SK-N-SH (cell line): ENCODE measurements around the gene ZNF487. TPM values are rescaled to one million over a fixed set of nuclear protein-coding genes. Genes with fewer than 3 reads are reported as not detected.

Experiments
- CTCF ChIA-PET: fragments of 300-600, 350-600 bp; formaldehyde crosslinking; extraction: SDS; loops from one replicate; lab custom pipeline; 2021; lab: Yijun Ruan, JAX
- POLR2A ChIA-PET: fragments of 350-600 bp; sonication (Branson Sonifier 250); formaldehyde crosslinking; extraction: SDS; loops from one replicate; lab custom pipeline; 2020; ENCODE audit warnings: antibody characterized with exemption, inconsistent platforms; lab: Yijun Ruan, JAX
- DNase-seq: peaks from one replicate; pipeline ENCODE4 v3.0.0; 2012
- H2AFZ ChIP-seq: fragments of 200-600 bp; sonication (generic); 2 replicates; pipeline ENCODE4 v1.8.1; 2016; ENCODE audit warnings: antibody characterized with exemption, mild to moderate bottlenecking, low read depth
- H3F3A ChIP-seq: fragments of 200-600 bp; sonication (generic); replicated peaks from 2 replicates; pipeline ENCODE3; 2016; ENCODE audit warnings: antibody characterized with exemption, mild to moderate bottlenecking; ENCODE audit not compliant: insufficient read depth
- H3K27ac ChIP-seq, 2 experiments: fragments of 200-500 bp in 1 of 2; fragments of 200-600 bp in 1 of 2; sonication (Bioruptor generic) in 1 of 2; sonication (generic), shearing (Covaris generic) in 1 of 2; 2 replicates each; pipeline versions ENCODE4 v1.5.1 to v1.6.1; 2014 to 2016; ENCODE audit warnings: low read depth in 2 of 2, inconsistent platforms in 1 of 2, low read length in 1 of 2, mild to moderate bottlenecking in 1 of 2, mixed read lengths in 1 of 2
- H3K27me3 ChIP-seq: fragments of 200-600 bp; sonication (generic), shearing (Covaris generic); 2 replicates; pipeline ENCODE4 v1.6.1; 2016; ENCODE audit warnings: mixed run types; ENCODE audit not compliant: insufficient read depth
- H3K36me3 ChIP-seq, 2 experiments: fragments of 200-500 bp in 1 of 2; fragments of 200-600 bp in 1 of 2; sonication (Bioruptor generic) in 1 of 2; sonication (generic) in 1 of 2; replicated peaks in 1 of 2; 2 replicates each; pipeline versions ENCODE3 to v1.5.1; 2014 to 2016; ENCODE audit warnings: low read length in 1 of 2, mild to moderate bottlenecking in 1 of 2; ENCODE audit not compliant: insufficient read depth in 2 of 2, control insufficient read depth in 1 of 2
- H3K4me1 ChIP-seq, 2 experiments: fragments of 200-500 bp in 1 of 2; fragments of 200-600 bp in 1 of 2; sonication (Bioruptor generic) in 1 of 2; sonication (generic), shearing (Covaris generic) in 1 of 2; 2 replicates each; pipeline versions ENCODE4 v1.5.1 to v1.6.1; 2014 to 2016; ENCODE audit warnings: low read depth in 1 of 2, low read length in 1 of 2, mixed run types in 1 of 2; ENCODE audit not compliant: insufficient read depth in 2 of 2, control insufficient read depth in 1 of 2
- H3K4me2 ChIP-seq: fragments of 200-600 bp; sonication (generic), shearing (Covaris generic); 2 replicates; pipeline ENCODE4 v1.6.1; 2017; ENCODE audit warnings: mixed run types
- H3K4me3 ChIP-seq, 2 experiments: fragments of 200-500 bp in 1 of 2; fragments of 200-600 bp in 1 of 2; sonication (Bioruptor generic) in 1 of 2; sonication (generic), shearing (Covaris generic) in 1 of 2; 2 replicates each; pipeline versions ENCODE4 v1.5.1 to v1.8.1; 2014 to 2016; ENCODE audit warnings: low read depth in 2 of 2, inconsistent platforms in 1 of 2, low read length in 1 of 2, mild to moderate bottlenecking in 1 of 2, mixed read lengths in 1 of 2, moderate library complexity in 1 of 2
- H3K79me2 ChIP-seq: fragments of 200-600 bp; sonication (generic); 2 replicates; pipeline ENCODE4 v1.8.1; 2017; ENCODE audit warnings: mild to moderate bottlenecking; ENCODE audit not compliant: insufficient read depth
- H3K9ac ChIP-seq: fragments of 200-600 bp; sonication (generic); 2 replicates; pipeline ENCODE4 v1.6.1; 2017; ENCODE audit warnings: mixed run types
- H3K9me2 ChIP-seq: fragments of 200-600 bp; sonication (generic); 2 replicates; pipeline ENCODE4 v1.6.1; 2017; ENCODE audit warnings: mixed run types
- H3K9me3 ChIP-seq: fragments of 200-600 bp; sonication (generic); 2 replicates; pipeline ENCODE4 v1.6.1; 2017; ENCODE audit warnings: mixed run types, mild to moderate bottlenecking, moderate library complexity
- H4K20me1 ChIP-seq: fragments of 200-600 bp; sonication (generic); 2 replicates; pipeline ENCODE4 v1.6.1; 2017; ENCODE audit warnings: mild to moderate bottlenecking, mixed run types; ENCODE audit not compliant: insufficient read depth
- CTCF ChIP-seq: fragments of 200-600 bp; sonication (generic); IDR thresholded peaks from 2 replicates; pipeline ENCODE4 v1.6.1; 2017; ENCODE audit warnings: antibody characterized with exemption, mild to moderate bottlenecking, moderate library complexity
- EP300 ChIP-seq, 2 experiments: IDR thresholded peaks; 2 replicates each; pipeline versions ENCODE4 v1.4.0 to v1.6.1; 2012; ENCODE audit warnings: borderline replicate concordance in 1 of 2, low read depth in 1 of 2, low read length in 1 of 2
- FOSL2 ChIP-seq: IDR thresholded peaks from 2 replicates; pipeline ENCODE4 v1.4.0; 2012; ENCODE audit warnings: low read depth, mild to moderate bottlenecking, moderate library complexity, borderline replicate concordance
- GABPA ChIP-seq: IDR thresholded peaks from 2 replicates; pipeline ENCODE4 v1.4.0; 2012; ENCODE audit warnings: low read depth, mild to moderate bottlenecking
- GATA2 ChIP-seq: sonication (generic); formaldehyde crosslinking; IDR thresholded peaks from 2 replicates; pipeline ENCODE4 v1.5.0; 2020; ENCODE audit warnings: mild to moderate bottlenecking, missing genetic modification reagents
- JUND ChIP-seq: IDR thresholded peaks from 2 replicates; pipeline ENCODE4 v1.4.0; 2012
- MAX ChIP-seq: IDR thresholded peaks from 2 replicates; pipeline ENCODE4 v1.4.0; 2012; ENCODE audit warnings: low read depth
- MEF2A ChIP-seq: IDR thresholded peaks from 2 replicates; pipeline ENCODE4 v1.4.0; 2012; ENCODE audit warnings: low read depth, borderline replicate concordance
- PBX3 ChIP-seq: IDR thresholded peaks from 2 replicates; pipeline ENCODE4; 2012
- RAD21 ChIP-seq: IDR thresholded peaks from 2 replicates; pipeline ENCODE4 v1.6.1; 2012; ENCODE audit warnings: mild to moderate bottlenecking, low read length
- RCOR1 ChIP-seq: fragments of 150-350 bp; IDR thresholded peaks from 2 replicates; pipeline ENCODE4 v1.6.1; 2017; ENCODE audit warnings: antibody characterized with exemption, low read length
- RFX5 ChIP-seq: IDR thresholded peaks from 2 replicates; pipeline ENCODE4 v1.6.1; 2012; ENCODE audit warnings: mild to moderate bottlenecking, improper control_type of control experiment, low read length
- TAF1 ChIP-seq: IDR thresholded peaks from 2 replicates; pipeline ENCODE4 v1.6.1; 2012; ENCODE audit warnings: low read depth, mild to moderate bottlenecking, low read length, moderate library complexity, borderline replicate concordance
- TCF12 ChIP-seq: IDR thresholded peaks from 2 replicates; pipeline ENCODE4 v1.4.0; 2012
- YY1 ChIP-seq: IDR thresholded peaks from 2 replicates; pipeline ENCODE4 v1.4.0; 2012; ENCODE audit warnings: low read depth, mild to moderate bottlenecking
- WGBS: methylation state at CpG from one replicate; pipeline ENCODE4 v1.1.6; 2017; ENCODE audit warnings: low lambda C conversion rate; 5-methylcytosine and 5-hydroxymethylcytosine counted together
- polyA plus RNA-seq, 3 experiments: library from polyadenylated mRNA; depleted of rRNA; stranded (reverse); fragments of >200 nt; gene quantifications; 2 replicates each; pipeline ENCODE4 v1.2.3, GENCODE V29; 2012

Gene ZNF487
- polyA plus RNA-seq, 1 of the 3 experiments (the other 2 are of a cell fraction), result 2.7 TPM

- no peaks in the 10 kb centered on the region for H3K9me3 ChIP-seq
- no peak for TF ChIP-seq RAD21
- no peak for TF ChIP-seq TCF12
- no peaks in the 10 kb centered on the region for H3K36me3 ChIP-seq
- H4K20me1 ChIP-seq, result no peaks in the 10 kb centered on the region
- ChIA-PET POLR2A (interaction anchor here (2.6 kb wide), 1 partner anchor 9 kb away, joined by 12 read pairs; the partner anchor contains the start of gene HNRNPF), CTCF (interaction anchor here (1.5 to 2.2 kb wide), 2 partner anchors 10 to 18 kb away, joined by 5 to 6 read pairs; partner anchors contain the start of gene ZNF487)
- H3K4me3 ChIP-seq, result no peak overlapping the region
- peaks cover 5% of the 10 kb centered on the region in 2 experiments; a peak in 2 of 4 replicates for H3K4me1 ChIP-seq
- 82% methylated on average over 14 of the region's 14 CpGs for WGBS
- H3K27me3 ChIP-seq, result no peaks in the 10 kb centered on the region
- H2AFZ ChIP-seq, result no peak overlapping the region
- no peaks in the 10 kb centered on the region for H3K79me2 ChIP-seq
- no peak overlapping the region for H3K4me2 ChIP-seq
- no peak overlapping the region for H3K9ac ChIP-seq
- peaks cover 13% of the 10 kb centered on the region for H3F3A ChIP-seq
- no peak for DNase-seq
- H3K9me2 ChIP-seq, result no peaks in the 10 kb centered on the region
- no peak overlapping the region for H3K27ac ChIP-seq
Measured at GRCh38 chr10:43417950-43418768, 18.8 kb upstream of the ZNF487 start.

- H3K4me3 ChIP-seq, result peak overlapping the region in 1 of 2 experiments; percentile 61; a peak in 2 of 4 replicates
- CTCF ChIA-PET, result interaction anchor here (0.6 to 2.2 kb wide), 5 partner anchors 8 to 127 kb away, joined by 3 to 6 read pairs (median 4); partner anchors contain the start of genes HNRNPF and ZNF487
- POLR2A ChIA-PET, result interaction anchor here (1.3 to 2.6 kb wide), 3 partner anchors 11 to 23 kb away, joined by 3 to 12 read pairs (median 5); partner anchors contain the start of genes HNRNPF and ZNF487
- TF ChIP-seq RFX5, result no peak
- TF ChIP-seq EP300 (IDR thresholded peaks at IDR 0.05; ENCODE audit: borderline replicate concordance in 1 of 2, low read depth in 1 of 2, low read length in 1 of 2), result no peak
- no peak for TF ChIP-seq RCOR1
- TF ChIP-seq GATA2 (CRISPR knock-in tag), result no peak
- H4K20me1 ChIP-seq, result no peaks in the 10 kb centered on the region
- H3K79me2 ChIP-seq, result no peaks in the 10 kb centered on the region
- H2AFZ ChIP-seq, result peak overlapping the region; percentile 98
- H3K9ac ChIP-seq, result peak overlapping the region; percentile 75; the same call in 1 of the 2 replicates
- no peaks in the 10 kb centered on the region for H3K9me3 ChIP-seq
- H3K9me2 ChIP-seq, result no peaks in the 10 kb centered on the region
- H3F3A ChIP-seq, result peaks cover 13% of the 10 kb centered on the region
- DNase-seq, result no peak
- H3K4me2 ChIP-seq, result peak overlapping the region; percentile 82
- peak overlapping the region in 1 of 2 experiments; percentile 83; a peak in 2 of 4 replicates for H3K27ac ChIP-seq
- H3K4me1 ChIP-seq, result peaks cover 5% of the 10 kb centered on the region in 2 experiments; a peak in 2 of 4 replicates
- H3K27me3 ChIP-seq, result no peaks in the 10 kb centered on the region
- 89% methylated on average over 18 of the region's 18 CpGs for WGBS
- no peaks in the 10 kb centered on the region for H3K36me3 ChIP-seq
Measured at GRCh38 chr10:43419997-43420368, 16.9 kb upstream of the ZNF487 start.

GRCh38 chr10:43420369-43421200 lies 16.3 kb upstream of the ZNF487 start:
- peak overlapping the region; percentile 34 to 61 for H3K4me3 ChIP-seq
- ChIA-PET CTCF (interaction anchor here (1.0 to 2.2 kb wide), 3 partner anchors 11 to 127 kb away, joined by 3 to 6 read pairs (median 4); partner anchors contain the start of gene HNRNPF), POLR2A (interaction anchor here (1.3 to 2.6 kb wide), 3 partner anchors 11 to 24 kb away, joined by 3 to 12 read pairs (median 5); partner anchors contain the start of genes HNRNPF and ZNF487)
- H3K79me2 ChIP-seq, result no peaks in the 10 kb centered on the region
- 7% methylated on average over 40 of the region's 63 CpGs for WGBS
- no peaks in the 10 kb centered on the region for H3K27me3 ChIP-seq
- peaks cover 5% of the 10 kb centered on the region in 2 experiments; a peak in 2 of 4 replicates for H3K4me1 ChIP-seq
- H3K9me3 ChIP-seq, result no peaks in the 10 kb centered on the region
- H3K36me3 ChIP-seq, result no peaks in the 10 kb centered on the region
- H2AFZ ChIP-seq, result peak overlapping the region; percentile 98
- peaks cover 13% of the 10 kb centered on the region for H3F3A ChIP-seq
- peak overlapping the region; percentile 19 to 83 for H3K27ac ChIP-seq
- H4K20me1 ChIP-seq, result no peaks in the 10 kb centered on the region
- H3K9me2 ChIP-seq, result no peaks in the 10 kb centered on the region
- peak overlapping the region; percentile 82 for H3K4me2 ChIP-seq
- peak overlapping the region; percentile 75 for H3K9ac ChIP-seq
- DNase-seq, result peak; percentile 87
- TF ChIP-seq YY1 (0 out of 2 replicates have a peak, but pooled peaks have one; percentile 47), GABPA (no peak), CTCF (peak; percentile 45), JUND (no peak), RFX5 (no peak), TAF1 (peak; percentile 5; the same call in 1 of the 2 replicates), FOSL2 (no peak), TCF12 (no peak), GATA2 (CRISPR knock-in tag) (0 out of 2 replicates have a peak, but pooled peaks have one; percentile 41), PBX3 (no peak), MEF2A (no peak), MAX (peak; percentile 93)
